HepG2 (cell line): ENCODE measurements around the gene TOR4A. TPM values are rescaled to one million over a fixed set of nuclear protein-coding genes. Genes with fewer than 3 reads are reported as not detected.

Experiments
- CREB3 ChIP-seq: sonication (generic); formaldehyde crosslinking; IDR thresholded peaks from 2 replicates; pipeline ENCODE4 v1.5.0; 2020; ENCODE audit warnings: missing genetic modification reagents
- CREM ChIP-seq, 2 experiments: sonication (generic) in 1 of 2; formaldehyde crosslinking in 1 of 2; IDR thresholded peaks; 2 replicates each; pipeline versions ENCODE4 v1.4.0 to v1.6.1; 2016 to 2020; ENCODE audit warnings: antibody characterized with exemption in 1 of 2, mild to moderate bottlenecking in 1 of 2, missing genetic modification reagents in 1 of 2
- IRF9 ChIP-seq: sonication (generic); formaldehyde crosslinking; IDR thresholded peaks from 2 replicates; pipeline ENCODE4 v1.8.0; 2022; ENCODE audit warnings: missing genetic modification reagents, mild to moderate bottlenecking, borderline replicate concordance
- MXD3 ChIP-seq: IDR thresholded peaks from 2 replicates; pipeline ENCODE4 v1.6.1; 2016; ENCODE audit warnings: mild to moderate bottlenecking, missing biosample characterization, missing genetic modification reagents
- NFIB ChIP-seq: sonication (generic); formaldehyde crosslinking; IDR thresholded peaks from 2 replicates; pipeline ENCODE4 v1.9.0; 2021; ENCODE audit warnings: missing genetic modification reagents, mild to moderate bottlenecking, borderline replicate concordance
- NRL ChIP-seq: sonication (generic); formaldehyde crosslinking; IDR thresholded peaks from 2 replicates; pipeline ENCODE4 v1.5.0; 2020; ENCODE audit warnings: missing genetic modification reagents, mild to moderate bottlenecking, moderate library complexity, borderline replicate concordance
- PHB2 ChIP-seq: fragments of 450-650 bp; IDR thresholded peaks from 2 replicates; pipeline ENCODE4 v1.6.1; 2018; ENCODE audit not compliant: partially characterized antibody
- POLR2G ChIP-seq: fragments of 200-400 bp; formaldehyde crosslinking; IDR thresholded peaks from 2 replicates; pipeline ENCODE4 v1.6.1; 2018; ENCODE audit warnings: mild to moderate bottlenecking, low read depth, low read length, moderate library complexity
- PRMT3 ChIP-seq: sonication (generic); formaldehyde crosslinking; IDR thresholded peaks from 2 replicates; pipeline ENCODE4 v1.8.1; 2022; ENCODE audit warnings: low read depth, mild to moderate bottlenecking, moderate library complexity, missing genetic modification reagents, borderline replicate concordance
- STAG1 ChIP-seq: sonication (generic); formaldehyde crosslinking; IDR thresholded peaks from 2 replicates; pipeline ENCODE4 v1.4.0; 2020; ENCODE audit warnings: missing genetic modification reagents
- TERF1 ChIP-seq: sonication (generic); formaldehyde crosslinking; IDR thresholded peaks from 2 replicates; pipeline ENCODE4 v1.8.0; 2022; ENCODE audit warnings: mild to moderate bottlenecking, missing genetic modification reagents, moderate library complexity
- TIGD3 ChIP-seq: sonication (generic); formaldehyde crosslinking; IDR thresholded peaks from 2 replicates; pipeline ENCODE4 v1.5.1; 2020; ENCODE audit warnings: mild to moderate bottlenecking, missing genetic modification reagents, borderline replicate concordance
- TSC22D2 ChIP-seq: sonication (generic); formaldehyde crosslinking; IDR thresholded peaks from 2 replicates; pipeline ENCODE4 v1.5.1; 2020; ENCODE audit warnings: missing genetic modification reagents, mild to moderate bottlenecking, borderline replicate concordance
- USF2 ChIP-seq, 2 experiments: sonication (generic) in 1 of 2; formaldehyde crosslinking in 1 of 2; IDR thresholded peaks; 2 replicates each; pipeline versions ENCODE4 v1.5.1 to v1.6.1; 2011 to 2020; ENCODE audit warnings: borderline replicate concordance in 1 of 2, low read depth in 1 of 2, low read length in 1 of 2, mild to moderate bottlenecking in 1 of 2, missing genetic modification reagents in 1 of 2, moderate library complexity in 1 of 2
- ZNF326 ChIP-seq: sonication (generic); formaldehyde crosslinking; IDR thresholded peaks from 2 replicates; pipeline ENCODE4 v1.4.0; 2020; ENCODE audit warnings: missing genetic modification reagents, borderline replicate concordance
- ZNF441 ChIP-seq: sonication (generic); formaldehyde crosslinking; IDR thresholded peaks from 2 replicates; pipeline ENCODE4 v1.7.0; 2021; ENCODE audit warnings: missing genetic modification reagents, borderline replicate concordance
- ZNF496 ChIP-seq: sonication (generic); formaldehyde crosslinking; IDR thresholded peaks from 2 replicates; pipeline ENCODE4 v1.8.1; 2023; ENCODE audit warnings: mild to moderate bottlenecking, moderate library complexity, missing genetic modification reagents; ENCODE audit not compliant: insufficient replicate concordance
- ZNF530 ChIP-seq: sonication (generic); formaldehyde crosslinking; IDR thresholded peaks from 2 replicates; pipeline ENCODE4 v1.5.0; 2020; ENCODE audit warnings: low read depth, mild to moderate bottlenecking, missing genetic modification reagents
- ZNF75D ChIP-seq: sonication (generic); formaldehyde crosslinking; IDR thresholded peaks from 2 replicates; pipeline ENCODE4 v1.8.1; 2023; ENCODE audit warnings: missing genetic modification reagents, mild to moderate bottlenecking, borderline replicate concordance
- ZSCAN9 ChIP-seq: IDR thresholded peaks from 2 replicates; pipeline ENCODE4 v1.6.1; 2016; ENCODE audit warnings: borderline replicate concordance
- polyA plus RNA-seq, 8 experiments: library from polyadenylated mRNA; depleted of rRNA in 3 of 8; stranded (reverse) in 7 of 8; unstranded in 1 of 8; fragments of >200 nt; fragmentation: Illumina TruSeq in 4 of 8; extraction: Trizol in 4 of 8; gene quantifications; 2 replicates each; pipeline versions ENCODE4 v1.2.1 to v1.2.3, GENCODE V29; 2011 to 2016; ENCODE audit warnings: low read depth in 4 of 8, missing spikeins in 1 of 8, mixed read lengths in 1 of 8; ENCODE audit not compliant: insufficient read depth in 1 of 8
- total RNA-seq, 5 experiments: library from RNA; depleted of rRNA; stranded (reverse); fragments of >200 nt; fragmentation: Illumina TruSeq; extraction: Trizol; gene quantifications; 2 replicates each; pipeline ENCODE4 v1.2.3, GENCODE V29; 2016; ENCODE audit warnings: low read depth in 1 of 5

The TOR4A gene
- total and polyA plus RNA-seq, 2 of the 13 experiments (the other 11 are each of a cell fraction or from before 2014, with no cell fraction given) = 11.1 to 14.2 TPM

GRCh38 chr9:137235424-137236237, 41.9 kb upstream of the TOR4A start (continued):
- TF ChIP-seq USF2 (IDR thresholded peaks at IDR 0.05; ENCODE audit: low read depth, low read length) = no peak
- no peak; the same call in 1 of the 2 replicates for TF ChIP-seq USF2 (CRISPR knock-in tag; IDR thresholded peaks at IDR 0.05; ENCODE audit: borderline replicate concordance)
- no peak for TF ChIP-seq CREM (IDR thresholded peaks at IDR 0.05)
- TF ChIP-seq CREM (CRISPR knock-in tag; IDR thresholded peaks at IDR 0.05) = no peak
- TF ChIP-seq ZNF75D (CRISPR knock-in tag) = no peak
- TF ChIP-seq ZNF326 (CRISPR knock-in tag) = no peak; the same call in 1 of the 2 replicates
- no peak for TF ChIP-seq TIGD3
- TF ChIP-seq ZNF496 = no peak
- no peak for TF ChIP-seq POLR2G
- TF ChIP-seq CREB3 (CRISPR knock-in tag) = 0 out of 2 replicates have a peak, but pooled peaks have one; percentile 21
- TF ChIP-seq STAG1 (CRISPR knock-in tag) = no peak; the same call in none of the 2 replicates
- TF ChIP-seq NRL (CRISPR knock-in tag) = peak; percentile 12; the same call in 1 of the 2 replicates
- no peak for TF ChIP-seq TSC22D2
- TF ChIP-seq ZNF441 (CRISPR knock-in tag) = no peak
- 0 out of 2 replicates have a peak, but pooled peaks have one; percentile 13 for TF ChIP-seq IRF9 (CRISPR knock-in tag)
- TF ChIP-seq NFIB = no peak
- no peak for TF ChIP-seq ZSCAN9 (CRISPR knock-in tag)
- TF ChIP-seq ZNF530 (CRISPR knock-in tag) = no peak
- TF ChIP-seq MXD3 (CRISPR knock-in tag) = no peak; the same call in 1 of the 2 replicates
- no peak for TF ChIP-seq TERF1 (CRISPR knock-in tag)
- TF ChIP-seq PRMT3 (CRISPR knock-in tag) = no peak
- TF ChIP-seq PHB2 = no peak
